Neural cell (in vitro differentiated cells): ENCODE results near the gene COMP. TPM values are rescaled to one million over a fixed set of nuclear protein-coding genes. Genes with fewer than 3 reads are reported as not detected.

Experiments used
- polyA plus RNA-seq: library from polyadenylated mRNA; depleted of rRNA; stranded (reverse); fragments of >200 nt; gene quantifications from 2 replicates; pipeline ENCODE4 v1.2.3, GENCODE V29; 2014

The COMP gene
- polyA plus RNA-seq, 1 donor from 2014 or later = not detected

Other genes starting within 250 kb of the COMP start
- gene FKBP8, start 247.7 kb downstream of the COMP start, polyA plus RNA-seq = 183 and 205 TPM in 2 replicates
- gene KXD1, start 233.4 kb downstream of the COMP start, polyA plus RNA-seq = 55.8 and 78.1 TPM in 2 replicates
- 709 and 765 TPM in 2 replicates for gene UBA52, start 219.4 kb downstream of the COMP start, polyA plus RNA-seq
- gene REX1BD, start 202.5 kb downstream of the COMP start, polyA plus RNA-seq = 214 and 277 TPM in 2 replicates
- gene CRLF1, start 184.5 kb downstream of the COMP start, polyA plus RNA-seq = 3.3 and 14.2 TPM in 2 replicates
- gene TMEM59L, start 178.4 kb downstream of the COMP start, polyA plus RNA-seq = 138 and 173 TPM in 2 replicates
- gene KLHL26, start 154.3 kb downstream of the COMP start, polyA plus RNA-seq = 4.7 and 8.0 TPM in 2 replicates
- 10.4 and 14.4 TPM in 2 replicates for gene CRTC1, start 107.6 kb downstream of the COMP start, polyA plus RNA-seq
- 39.3 and 44.8 TPM in 2 replicates for gene UPF1, start 40.7 kb upstream of the COMP start, polyA plus RNA-seq
- 19.1 and 21.7 TPM in 2 replicates for gene CERS1, start 104.9 kb upstream of the COMP start, polyA plus RNA-seq
- gene COPE, start 128.1 kb upstream of the COMP start, polyA plus RNA-seq = 397 and 419 TPM in 2 replicates
- 90.7 and 122 TPM in 2 replicates for gene DDX49, start 128.4 kb upstream of the COMP start, polyA plus RNA-seq
- 83.6 and 87.7 TPM in 2 replicates for gene HOMER3, start 149.9 kb upstream of the COMP start, polyA plus RNA-seq
- 204 and 248 TPM in 2 replicates for gene SUGP2, start 242.2 kb upstream of the COMP start, polyA plus RNA-seq
- 74.4 and 96.7 TPM in 2 replicates for gene ARMC6, start 242.3 kb upstream of the COMP start, polyA plus RNA-seq